Spleen (tissue), 11 donors: ENCODE data around the gene LGALS12. TPM values are rescaled to one million over a fixed set of nuclear protein-coding genes. Genes with fewer than 3 reads are reported as not detected.
"Not testable (repeated sequence)": the region's sequence is repeated elsewhere in the genome, so short reads cannot be mapped to it uniquely, and the experiment has no call there.

Experiments used
- DNase-seq: peaks from one replicate; pipeline ENCODE4 v3.0.0-alpha.2; 2020
- H3K27ac ChIP-seq, 8 donors: fragments of 200-600 bp; sonication (generic) in 7 of 8; 1 replicate in 4 of 8; 2 replicates in 4 of 8; pipeline versions ENCODE4 v1.5.0 to v1.8.0; 2016 to 2021; ENCODE audit warnings: inconsistent platforms in 4 of 8, mild to moderate bottlenecking in 4 of 8, moderate library complexity in 1 of 8
- H3K27me3 ChIP-seq, 7 donors: fragments of 200-600 bp; sonication (generic) in 6 of 7; replicated peaks in 1 of 7; 1 replicate in 4 of 7; 2 replicates in 3 of 7; pipeline versions ENCODE4 v1.5.0 to v1.8.0; 2016 to 2021; ENCODE audit warnings: inconsistent platforms in 3 of 7, mild to moderate bottlenecking in 1 of 7
- H3K36me3 ChIP-seq, 6 donors: fragments of 200-600 bp; sonication (generic) in 5 of 6; 1 replicate in 4 of 6; 2 replicates in 2 of 6; pipeline versions ENCODE4 v1.5.0 to v1.8.0; 2016 to 2021; ENCODE audit warnings: inconsistent platforms in 2 of 6
- H3K4me1 ChIP-seq, 6 donors: fragments of 200-600 bp; sonication (generic) in 5 of 6; 1 replicate in 3 of 6; 2 replicates in 3 of 6; pipeline versions ENCODE4 v1.5.0 to v1.8.0; 2016 to 2021; ENCODE audit warnings: inconsistent platforms in 3 of 6
- H3K4me3 ChIP-seq, 8 donors: fragments of 200-600 bp; sonication (generic) in 7 of 8; 1 replicate in 4 of 8; 2 replicates in 4 of 8; pipeline versions ENCODE4 v1.5.0 to v1.8.0; 2016 to 2021; ENCODE audit warnings: inconsistent platforms in 4 of 8, mild to moderate bottlenecking in 4 of 8, moderate library complexity in 2 of 8
- H3K9me3 ChIP-seq, 8 donors: fragments of 200-600 bp; sonication (generic) in 7 of 8; 1 replicate in 4 of 8; 2 replicates in 4 of 8; pipeline versions ENCODE4 v1.5.0 to v1.8.0; 2016 to 2021; ENCODE audit warnings: inconsistent platforms in 4 of 8
- POLR2A ChIP-seq, 3 donors: fragments of 450-650 bp; IDR thresholded peaks; one replicate each; pipeline ENCODE4 v1.5.1; 2017; ENCODE audit warnings: antibody characterized with exemption in 3 of 3, mild to moderate bottlenecking in 1 of 3
- POLR2AphosphoS5 ChIP-seq, 3 donors: sonication (generic); formaldehyde crosslinking; IDR thresholded peaks; one replicate each; pipeline ENCODE4 v1.5.1; 2017; ENCODE audit warnings: antibody characterized with exemption in 3 of 3
- WGBS, 5 donors: extraction: QIAGEN DNeasy Blood & Tissue Kit in 3 of 5; methylation state at CpG; one replicate each; pipeline versions ENCODE4 v1.1.5 to v1.1.7; 2013 to 2018; 5-methylcytosine and 5-hydroxymethylcytosine counted together
- intact Hi-C: fragments of 100-400 bp; cut with DNase I; formaldehyde crosslinking; loops from one replicate; pipeline ENCODE4 v1.15.0; 2023; ENCODE audit warnings: low total_unique reads
- polyA plus RNA-seq, 3 donors: library from polyadenylated mRNA; stranded (reverse); fragments of 200-250 nt; gene quantifications; one replicate each; pipeline ENCODE4 v1.2.1, GENCODE V29; 2013
- total RNA-seq, 7 donors: library from RNA; depleted of rRNA in 3 of 7; stranded (reverse); fragments of >200 nt in 3 of 7; fragmentation: NEBNext Ultra II Directional in 4 of 7; extraction: Animal tissue kit (Norgen Biotek cat#: 25700) in 4 of 7; gene quantifications; one replicate each; pipeline versions ENCODE4 v1.1.0 to v1.2.1, GENCODE V29; 2016 to 2021
- TF ChIP-seq, protein P1 (sequence below), 11 experiments: fragments of 200-600 bp in 7 of 11; fragments of 450-650 bp in 4 of 11; sonication (generic) in 4 of 11; IDR thresholded peaks in 8 of 11; conservative IDR thresholded peaks in 3 of 11; 1 replicate in 7 of 11; 2 replicates in 4 of 11; pipeline versions ENCODE4 v1.4.0 to v1.8.0; 2016 to 2021; ENCODE audit warnings: antibody characterized with exemption in 11 of 11, inconsistent platforms in 4 of 11, mild to moderate bottlenecking in 1 of 11
- donor health status: healthy with polysubstance abuse.
- donor health status: DM: no; HTN: no; CAD: no; lungs with moderate emphysema.
- donor health status: DM: no; HTN: no; CAD: no.
- donor health status: Bipolar disorder and iron deficiency.
- donor health status: healthy.
- donor health status: DM: no; HTN: no; CAD: no.
- donor health status: DM: yes; HTN: yes; CAD: no.

Gene LGALS12
- total and polyA plus RNA-seq, 10 donors, result 0.24 to 3.5 (median 0.95) TPM; not detected in 1

DNA sequence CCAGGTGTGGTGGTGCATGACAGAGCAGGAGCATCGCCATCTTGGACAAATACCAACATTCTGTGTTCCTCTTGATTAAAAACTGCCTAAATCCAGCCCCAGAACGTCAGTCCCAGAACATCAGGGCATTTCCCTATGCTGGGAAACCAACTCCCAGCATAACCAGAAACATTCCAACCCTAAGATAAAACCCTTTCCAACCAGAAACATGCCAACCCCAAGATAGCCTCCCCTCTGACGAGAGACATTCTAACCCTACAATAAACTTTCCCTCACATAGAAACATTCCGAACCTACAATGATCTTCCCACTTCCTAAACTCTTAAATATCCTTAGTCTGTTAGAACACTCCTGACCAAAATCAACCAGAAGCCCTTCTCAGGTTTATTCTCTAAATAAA lies 42.3 kb downstream of the LGALS12 start:
- no peaks in the 10 kb centered on the region for H3K9me3 ChIP-seq
- intact Hi-C loops, result no loop called here
- H3K4me1 ChIP-seq, result peaks cover 0 to 36% (median 20%) of the 10 kb centered on the region in 6 donors
- H3K4me3 ChIP-seq, result no peak overlapping the region
- no peak for DNase-seq
- TF ChIP-seq, protein P1, sequence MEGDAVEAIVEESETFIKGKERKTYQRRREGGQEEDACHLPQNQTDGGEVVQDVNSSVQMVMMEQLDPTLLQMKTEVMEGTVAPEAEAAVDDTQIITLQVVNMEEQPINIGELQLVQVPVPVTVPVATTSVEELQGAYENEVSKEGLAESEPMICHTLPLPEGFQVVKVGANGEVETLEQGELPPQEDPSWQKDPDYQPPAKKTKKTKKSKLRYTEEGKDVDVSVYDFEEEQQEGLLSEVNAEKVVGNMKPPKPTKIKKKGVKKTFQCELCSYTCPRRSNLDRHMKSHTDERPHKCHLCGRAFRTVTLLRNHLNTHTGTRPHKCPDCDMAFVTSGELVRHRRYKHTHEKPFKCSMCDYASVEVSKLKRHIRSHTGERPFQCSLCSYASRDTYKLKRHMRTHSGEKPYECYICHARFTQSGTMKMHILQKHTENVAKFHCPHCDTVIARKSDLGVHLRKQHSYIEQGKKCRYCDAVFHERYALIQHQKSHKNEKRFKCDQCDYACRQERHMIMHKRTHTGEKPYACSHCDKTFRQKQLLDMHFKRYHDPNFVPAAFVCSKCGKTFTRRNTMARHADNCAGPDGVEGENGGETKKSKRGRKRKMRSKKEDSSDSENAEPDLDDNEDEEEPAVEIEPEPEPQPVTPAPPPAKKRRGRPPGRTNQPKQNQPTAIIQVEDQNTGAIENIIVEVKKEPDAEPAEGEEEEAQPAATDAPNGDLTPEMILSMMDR (IDR thresholded peaks at IDR 0.05 in 8 of 11, conservative IDR thresholded peaks at IDR 0.05 in 3 of 11), result no peak
- TF ChIP-seq POLR2A (IDR thresholded peaks at IDR 0.05), result no peak
- no peak for TF ChIP-seq POLR2AphosphoS5 (IDR thresholded peaks at IDR 0.05)
- peaks cover 0 to 48% (median 23%) of the 10 kb centered on the region in 6 donors for H3K36me3 ChIP-seq
- H3K27me3 ChIP-seq, result no peaks in the 10 kb centered on the region
- WGBS, 5 donors, result 83 to 93% (median 86%) methylated on average over 4 of the region's 4 CpGs
- H3K27ac ChIP-seq, result no peak overlapping the region

DNA sequence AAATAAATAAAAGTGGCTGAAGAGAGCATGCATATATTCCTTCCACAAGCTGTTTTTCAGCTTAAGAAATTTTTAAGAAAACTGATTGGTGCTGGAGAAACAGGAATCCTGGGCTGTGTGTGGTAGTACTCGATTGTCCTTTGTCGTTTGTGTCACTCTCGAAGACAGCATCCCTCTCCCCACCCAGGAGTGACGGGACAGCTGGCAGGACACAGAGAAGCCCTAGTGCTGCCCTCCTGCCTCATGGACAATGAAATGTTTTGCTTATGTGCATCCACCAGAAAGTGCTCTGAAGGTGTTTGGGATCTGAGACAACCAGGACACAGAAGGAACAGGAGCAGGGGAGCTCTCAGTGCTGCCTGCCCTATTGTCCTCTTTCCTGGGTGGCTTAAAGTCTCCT lies 43.5 kb downstream of the LGALS12 start:
- H3K27me3 ChIP-seq, result no peaks in the 10 kb centered on the region
- TF ChIP-seq POLR2AphosphoS5 (IDR thresholded peaks at IDR 0.05), result no peak
- no peak for TF ChIP-seq POLR2A (IDR thresholded peaks at IDR 0.05)
- TF ChIP-seq, protein P1 (IDR thresholded peaks at IDR 0.05 in 8 of 11, conservative IDR thresholded peaks at IDR 0.05 in 3 of 11), result no peak
- WGBS, 5 donors, result 84 to 93% (median 90%) methylated on average over 4 of the region's 4 CpGs
- no peak overlapping the region for H3K4me3 ChIP-seq
- H3K4me1 ChIP-seq, result peaks cover 4 to 36% (median 22%) of the 10 kb centered on the region in 6 donors
- peaks cover 0 to 35% (median 22%) of the 10 kb centered on the region in 6 donors for H3K36me3 ChIP-seq
- no peaks in the 10 kb centered on the region for H3K9me3 ChIP-seq
- no peak for DNase-seq
- no peak overlapping the region for H3K27ac ChIP-seq
- intact Hi-C loops, result no loop called here

DNA sequence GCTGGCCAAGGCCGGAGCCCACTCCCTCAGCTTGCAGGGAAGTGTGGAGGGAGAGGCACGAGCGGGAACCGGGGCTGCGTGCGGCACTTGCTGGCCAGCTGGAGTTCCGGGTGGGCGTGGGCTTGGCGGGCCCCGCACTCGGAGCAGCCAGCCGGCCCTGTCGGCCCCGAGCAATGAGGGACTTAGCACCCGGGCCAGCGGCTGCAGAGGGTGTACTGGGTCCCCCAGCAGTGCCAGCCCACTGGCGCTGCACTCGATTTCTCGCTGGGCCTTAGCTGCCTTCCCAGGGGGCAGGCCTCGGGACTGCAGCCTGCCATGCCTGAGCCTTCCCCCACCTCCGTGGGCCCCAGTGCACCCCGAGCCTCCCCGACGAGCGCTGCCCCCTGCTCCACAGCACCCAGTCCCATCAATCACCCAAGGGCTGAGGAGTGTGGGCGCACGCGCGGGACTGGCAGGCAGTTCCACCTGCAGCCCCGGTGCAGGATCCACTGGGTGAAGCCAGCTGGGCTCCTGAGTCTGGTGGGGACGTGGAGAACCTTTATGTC lies 44.3 kb downstream of the LGALS12 start:
- intact Hi-C loops, DNase-seq, H3K27me3 ChIP-seq, H3K27ac ChIP-seq, H3K4me3 ChIP-seq, H3K9me3 ChIP-seq: not testable (repeated sequence)
- Histone ChIP-seq H3K4me1 (peaks cover 4 to 42% (median 24%) of the 10 kb centered on the region in 6 donors), H3K36me3 (peaks cover 0 to 27% (median 14%) of the 10 kb centered on the region in 6 donors)
- WGBS, 5 donors, result 90 to 100% (median 98%) methylated on average over 8 to 31 of the region's 31 CpGs
- TF ChIP-seq POLR2AphosphoS5 (IDR thresholded peaks at IDR 0.05), result peak in 1 of 3 donors; percentile 20

DNA sequence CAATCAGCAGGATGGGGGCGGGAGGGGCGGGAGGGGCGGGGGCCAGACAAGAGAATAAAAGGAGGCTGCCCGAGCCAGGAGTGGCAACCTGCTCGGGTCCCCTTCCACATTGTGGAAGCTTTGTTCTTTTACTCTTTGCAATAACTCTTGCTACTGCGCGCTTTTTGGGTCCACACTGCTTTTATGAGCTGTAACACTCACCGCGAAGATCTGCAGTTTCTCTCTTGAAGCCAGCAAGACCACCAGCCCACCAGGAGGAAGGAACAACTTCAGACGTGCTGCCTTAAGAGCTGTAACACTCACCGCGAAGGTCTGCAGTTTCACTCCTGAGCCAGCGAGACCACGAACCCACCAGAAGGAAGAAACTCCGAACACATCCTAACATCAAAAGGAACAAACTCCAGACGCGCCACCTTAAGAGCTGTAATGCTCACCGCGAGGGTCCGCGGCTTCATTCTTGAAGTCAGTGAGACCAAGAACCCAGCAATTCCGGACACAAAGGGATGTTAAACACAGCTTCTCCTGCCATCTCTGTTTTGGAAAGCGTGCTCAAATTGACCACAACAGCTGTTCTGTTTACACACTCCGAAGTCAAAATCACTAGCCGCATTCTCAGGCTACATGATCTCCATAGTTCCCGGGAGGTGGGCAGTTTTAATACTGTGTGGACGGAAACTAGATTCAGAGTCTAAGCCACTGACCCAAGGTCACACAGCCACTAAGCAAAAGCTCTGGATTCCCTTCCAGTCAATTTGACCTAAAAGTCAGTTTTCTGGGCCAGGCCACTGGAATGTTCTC lies 45.4 kb downstream of the LGALS12 start:
- no peak for DNase-seq
- intact Hi-C loops, result no loop called here
- Histone ChIP-seq H3K27me3 (no peaks in the 10 kb centered on the region), H3K36me3 (peaks cover 0 to 17% (median 8%) of the 10 kb centered on the region in 6 donors), H3K9me3 (no peaks in the 10 kb centered on the region), H3K4me1 (peaks cover 4 to 42% (median 24%) of the 10 kb centered on the region in 6 donors), H3K27ac (peak overlapping the region in 6 of 8 donors; percentile 3 to 82 (median 64)), H3K4me3 (peak overlapping the region in 2 of 8 donors; percentile 0 to 58)
- TF ChIP-seq POLR2AphosphoS5 (IDR thresholded peaks at IDR 0.05) (no peak), POLR2A (IDR thresholded peaks at IDR 0.05) (no peak)
- TF ChIP-seq, protein P1 (IDR thresholded peaks at IDR 0.05 in 8 of 11, conservative IDR thresholded peaks at IDR 0.05 in 3 of 11), result no peak
- 51 to 76% (median 52%) methylated on average over 26 to 27 of the region's 27 CpGs for WGBS, 5 donors
